ENCODE results near the gene GIMAP7. TPM values are rescaled to one million over a fixed set of nuclear protein-coding genes. Genes with fewer than 3 reads are reported as not detected.

The GIMAP7 gene
- polyA plus RNA-seq, 1 of the 3 experiments (the other 2 are of a cell fraction) = not detected

GRCh38 chr7:150511048-150511447 is 3.6 kb upstream of the GIMAP7 start:
- no peaks in the 10 kb centered on the region for H3K4me1 ChIP-seq (ENCODE audit: control insufficient read depth in 1 of 2, insufficient read depth in 2 of 2, low read depth in 1 of 2, low read length in 1 of 2)
- WGBS (ENCODE audit: low lambda C conversion rate) = 1% methylated on average over 2 of the region's 2 CpGs
- no peaks in the 10 kb centered on the region for H3F3A ChIP-seq (replicated peaks; ENCODE audit: insufficient read depth)
- no peak overlapping the region for H3K27ac ChIP-seq (ENCODE audit: low read depth in 2 of 2, low read length in 1 of 2)
- no peaks in the 10 kb centered on the region for H3K36me3 ChIP-seq (replicated peaks in 1 of 2; ENCODE audit: control insufficient read depth in 1 of 2, insufficient read depth in 2 of 2, low read length in 1 of 2)
- H3K4me3 ChIP-seq (ENCODE audit: low read depth in 2 of 2, low read length in 1 of 2) = no peak overlapping the region
- H2AFZ ChIP-seq (ENCODE audit: low read depth) = no peak overlapping the region
- H3K79me2 ChIP-seq (ENCODE audit: insufficient read depth) = no peaks in the 10 kb centered on the region
- no peak for DNase-seq
- H3K9me3 ChIP-seq = no peaks in the 10 kb centered on the region
- ChIA-PET POLR2A (no interaction called here), CTCF (no interaction called here)
- peaks cover 17% of the 10 kb centered on the region; the same call in 1 of the 2 replicates for H3K27me3 ChIP-seq (ENCODE audit: insufficient read depth)
- no peak for TF ChIP-seq FOSL2 (IDR thresholded peaks at IDR 0.05; ENCODE audit: borderline replicate concordance, low read depth)
- TF ChIP-seq GATA2 (CRISPR knock-in tag; IDR thresholded peaks at IDR 0.05) = no peak
- no peak for TF ChIP-seq REST (IDR thresholded peaks at IDR 0.05; ENCODE audit: low read depth, low read length)
- TF ChIP-seq TEAD4 (IDR thresholded peaks at IDR 0.05; ENCODE audit: borderline replicate concordance, insufficient read depth) = no peak
- TF ChIP-seq MAX (IDR thresholded peaks at IDR 0.05; ENCODE audit: low read depth) = no peak
- no peak for TF ChIP-seq POLR2AphosphoS5 (IDR thresholded peaks at IDR 0.05; ENCODE audit: low read depth, low read length)
- no peak for TF ChIP-seq CTCF (IDR thresholded peaks at IDR 0.05)
- no peak for TF ChIP-seq RCOR1 (IDR thresholded peaks at IDR 0.05; ENCODE audit: low read length)
- TF ChIP-seq PBX3 (IDR thresholded peaks at IDR 0.05) = no peak
- TF ChIP-seq USF2 (IDR thresholded peaks at IDR 0.05; ENCODE audit: borderline replicate concordance, low read depth, low read length) = no peak
- no peak overlapping the region for H3K4me2 ChIP-seq
- no peak overlapping the region for H3K9ac ChIP-seq
- H4K20me1 ChIP-seq (ENCODE audit: insufficient read depth) = no peaks in the 10 kb centered on the region
- H3K9me2 ChIP-seq = no peaks in the 10 kb centered on the region

All from SK-N-SH (cell line).